Gastroesophageal sphincter (tissue), 3 donors: Measurements from ENCODE around the gene BRWD1.

Experiments used
- CTCF ChIP-seq, 4 experiments: fragments of 200-600 bp in 2 of 4; fragments of 450-650 bp in 2 of 4; sonication (generic) in 1 of 4; IDR thresholded peaks; one replicate each; pipeline ENCODE4 v1.5.1; 2017 to 2019; ENCODE audit warnings: antibody characterized with exemption in 4 of 4, mild to moderate bottlenecking in 2 of 4, moderate library complexity in 2 of 4
- POLR2AphosphoS5 ChIP-seq: sonication (generic); formaldehyde crosslinking; IDR thresholded peaks from one replicate; pipeline ENCODE4 v1.6.1; 2017; ENCODE audit warnings: antibody characterized with exemption

GRCh38 chr21:39141502-39141901 lies 171.9 kb downstream of the BRWD1 start:
- TF ChIP-seq CTCF (IDR thresholded peaks at IDR 0.05) = no peak
- TF ChIP-seq POLR2AphosphoS5 = no peak
